PFSK-1 (cell line): ENCODE data around the gene TEX53.

ENCODE experiments used
- FOXP2 ChIP-seq: optimal IDR thresholded peaks from 2 replicates; pipeline ENCODE3; 2011; ENCODE audit warnings: borderline replicate concordance, control low read depth, inconsistent platforms; ENCODE audit not compliant: insufficient read depth; ENCODE audit errors: extremely low read length, extremely low read depth
- POLR2AphosphoS5 ChIP-seq: IDR thresholded peaks from 2 replicates; pipeline ENCODE4 v1.6.1; 2012; ENCODE audit warnings: low read depth, mild to moderate bottlenecking, control low read depth, low read length, moderate library complexity
- SIN3A ChIP-seq: IDR thresholded peaks from 2 replicates; pipeline ENCODE4 v1.6.1; 2012; ENCODE audit warnings: mild to moderate bottlenecking, low read length, moderate library complexity, borderline replicate concordance; ENCODE audit not compliant: insufficient read depth
- TF ChIP-seq, protein P1 (sequence below), 2 experiments: IDR thresholded peaks; 2 replicates each; pipeline versions ENCODE4 v1.6.1 to v1.8.0; 2011 to 2012; ENCODE audit warnings: low read depth in 2 of 2, low read length in 2 of 2, control low read depth in 1 of 2, inconsistent platforms in 1 of 2, mild to moderate bottlenecking in 1 of 2, moderate library complexity in 1 of 2; ENCODE audit not compliant: insufficient read depth in 1 of 2

- TF ChIP-seq POLR2AphosphoS5 (no peak), FOXP2 (no peak), SIN3A (no peak)
- TF ChIP-seq, protein P1, sequence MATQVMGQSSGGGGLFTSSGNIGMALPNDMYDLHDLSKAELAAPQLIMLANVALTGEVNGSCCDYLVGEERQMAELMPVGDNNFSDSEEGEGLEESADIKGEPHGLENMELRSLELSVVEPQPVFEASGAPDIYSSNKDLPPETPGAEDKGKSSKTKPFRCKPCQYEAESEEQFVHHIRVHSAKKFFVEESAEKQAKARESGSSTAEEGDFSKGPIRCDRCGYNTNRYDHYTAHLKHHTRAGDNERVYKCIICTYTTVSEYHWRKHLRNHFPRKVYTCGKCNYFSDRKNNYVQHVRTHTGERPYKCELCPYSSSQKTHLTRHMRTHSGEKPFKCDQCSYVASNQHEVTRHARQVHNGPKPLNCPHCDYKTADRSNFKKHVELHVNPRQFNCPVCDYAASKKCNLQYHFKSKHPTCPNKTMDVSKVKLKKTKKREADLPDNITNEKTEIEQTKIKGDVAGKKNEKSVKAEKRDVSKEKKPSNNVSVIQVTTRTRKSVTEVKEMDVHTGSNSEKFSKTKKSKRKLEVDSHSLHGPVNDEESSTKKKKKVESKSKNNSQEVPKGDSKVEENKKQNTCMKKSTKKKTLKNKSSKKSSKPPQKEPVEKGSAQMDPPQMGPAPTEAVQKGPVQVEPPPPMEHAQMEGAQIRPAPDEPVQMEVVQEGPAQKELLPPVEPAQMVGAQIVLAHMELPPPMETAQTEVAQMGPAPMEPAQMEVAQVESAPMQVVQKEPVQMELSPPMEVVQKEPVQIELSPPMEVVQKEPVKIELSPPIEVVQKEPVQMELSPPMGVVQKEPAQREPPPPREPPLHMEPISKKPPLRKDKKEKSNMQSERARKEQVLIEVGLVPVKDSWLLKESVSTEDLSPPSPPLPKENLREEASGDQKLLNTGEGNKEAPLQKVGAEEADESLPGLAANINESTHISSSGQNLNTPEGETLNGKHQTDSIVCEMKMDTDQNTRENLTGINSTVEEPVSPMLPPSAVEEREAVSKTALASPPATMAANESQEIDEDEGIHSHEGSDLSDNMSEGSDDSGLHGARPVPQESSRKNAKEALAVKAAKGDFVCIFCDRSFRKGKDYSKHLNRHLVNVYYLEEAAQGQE (IDR thresholded peaks at IDR 0.05; ENCODE audit: insufficient read depth in 1 of 2, low read depth in 2 of 2, low read length in 2 of 2) = no peak
Observed at GRCh38 chr9:114689813-114690212, 32.2 kb upstream of the TEX53 start.
